A549 (cell line): Measurements from ENCODE around the gene COMMD7. TPM values are rescaled to one million over a fixed set of nuclear protein-coding genes. Genes with fewer than 3 reads are reported as not detected.

Experiments
- ATAC-seq, 2 experiments: fragments of 200-7000 bp in 1 of 2; fragments of >200 bp in 1 of 2; cut with Nextera tagmentation in 1 of 2; cut with Tn5 transposase in 1 of 2; 3 replicates each; pipeline versions ENCODE4 v1.8.0 to v1.9.1; 2018 to 2020; ENCODE audit warnings: mild to moderate bottlenecking in 1 of 2, moderate library complexity in 1 of 2
- CTCF ChIA-PET: fragments of 300-600 bp; sonication (Branson Sonifier 250); formaldehyde crosslinking; extraction: SDS; loops from one replicate; lab custom pipeline; 2021; ENCODE audit warnings: antibody characterized with exemption, inconsistent platforms; lab: Yijun Ruan, JAX
- POLR2A ChIA-PET: fragments of 350-600 bp; formaldehyde crosslinking; extraction: SDS; loops from one replicate; lab custom pipeline; 2021; ENCODE audit warnings: antibody characterized with exemption, inconsistent platforms; lab: Yijun Ruan, JAX
- DNase-seq, 2 experiments: peaks; one replicate each; pipeline versions ENCODE4 v3.0.0 to v3.0.0-alpha.2; 2011 to 2016; ENCODE audit warnings: low read depth in 1 of 2, low spot score in 1 of 2
- FAIRE-seq: peaks from 2 replicates; lab custom pipeline; 2011; peaks lifted over from hg19 to GRCh38; lab: Jason Lieb, UNC
- H3K27ac ChIP-seq, 2 experiments: fragments of >200 bp; sonication (Bioruptor Twin); formaldehyde crosslinking; 3 replicates each; pipeline ENCODE4 v1.5.1; 2016 to 2017
- H3K4me1 ChIP-seq: fragments of >200 bp; sonication (Bioruptor Twin); formaldehyde crosslinking; 3 replicates; pipeline ENCODE4 v1.6.1; 2016
- H3K4me2 ChIP-seq: fragments of >200 bp; sonication (Bioruptor Twin); formaldehyde crosslinking; 3 replicates; pipeline ENCODE4 v1.6.1; 2016
- H3K4me3 ChIP-seq: fragments of >200 bp; sonication (Bioruptor Twin); formaldehyde crosslinking; 3 replicates; pipeline ENCODE4 v1.5.1; 2016
- H3K9me3 ChIP-seq: fragments of >200 bp; sonication (Bioruptor Twin); formaldehyde crosslinking; 3 replicates; pipeline ENCODE4 v1.6.1; 2016
- CEBPB ChIP-seq, 2 experiments: fragments of >200 bp in 1 of 2; sonication (Bioruptor Twin) in 1 of 2; formaldehyde crosslinking in 1 of 2; IDR thresholded peaks; 2 replicates each; pipeline ENCODE4 v1.6.1; 2012 to 2016
- CHD2 ChIP-seq: fragments of 150-350 bp; IDR thresholded peaks from 2 replicates; pipeline ENCODE4 v1.6.1; 2014; ENCODE audit warnings: low read length; ENCODE audit not compliant: partially characterized antibody
- EHMT2 ChIP-seq: fragments of 200-600 bp; sonication (generic); IDR thresholded peaks from 2 replicates; pipeline ENCODE4 v1.6.1; 2016; ENCODE audit warnings: antibody characterized with exemption, low read depth, mild to moderate bottlenecking, moderate library complexity
- ESRRA ChIP-seq: fragments of 150-350 bp; IDR thresholded peaks from 2 replicates; pipeline ENCODE4 v1.6.1; 2014; ENCODE audit warnings: mild to moderate bottlenecking, low read length, borderline replicate concordance
- FOXS1 ChIP-seq: fragments of 250-450 bp; sonication (Bioruptor Pico); IDR thresholded peaks from 2 replicates; pipeline ENCODE4 v1.5.0; 2020; ENCODE audit warnings: mild to moderate bottlenecking, moderate library complexity
- GATA3 ChIP-seq: IDR thresholded peaks from 2 replicates; pipeline ENCODE4 v1.6.1; 2012; ENCODE audit warnings: borderline replicate concordance
- HDAC2 ChIP-seq: fragments of 200-600 bp; sonication (generic); IDR thresholded peaks from 2 replicates; pipeline ENCODE4 v1.6.1; 2016
- HOXA7 ChIP-seq: fragments of 250-450 bp; sonication (Bioruptor Pico); IDR thresholded peaks from 2 replicates; pipeline ENCODE4 v1.5.0; 2020; ENCODE audit warnings: mild to moderate bottlenecking, moderate library complexity
- HOXB13 ChIP-seq: fragments of 250-450 bp; sonication (Bioruptor Pico); IDR thresholded peaks from 2 replicates; pipeline ENCODE4 v1.5.0; 2020; ENCODE audit warnings: low read depth, mild to moderate bottlenecking, moderate library complexity
- HOXB5 ChIP-seq: fragments of 250-450 bp; sonication (Bioruptor Pico); IDR thresholded peaks from 2 replicates; pipeline ENCODE4 v1.5.0; 2020; ENCODE audit warnings: mild to moderate bottlenecking, moderate library complexity
- KDM1A ChIP-seq: fragments of 200-600 bp; sonication (generic); IDR thresholded peaks from 2 replicates; pipeline ENCODE4 v1.6.1; 2016; ENCODE audit warnings: low read depth, mild to moderate bottlenecking
- NFE2L2 ChIP-seq: fragments of 150-350 bp; conservative IDR thresholded peaks from 2 replicates; pipeline ENCODE4 v1.6.1; 2014; ENCODE audit warnings: low read length
- NR3C1 ChIP-seq: fragments of >200 bp; sonication (Bioruptor Twin); formaldehyde crosslinking; IDR thresholded peaks from 3 replicates; pipeline ENCODE4 v1.6.1; 2017
- RARB ChIP-seq: fragments of 250-450 bp; sonication (Bioruptor Pico); IDR thresholded peaks from 2 replicates; pipeline ENCODE4 v1.8.0; 2021; ENCODE audit warnings: mild to moderate bottlenecking, moderate library complexity
- RCOR1 ChIP-seq: fragments of 150-350 bp; IDR thresholded peaks from 2 replicates; pipeline ENCODE4 v1.6.1; 2014; ENCODE audit warnings: antibody characterized with exemption, low read length, low read depth
- RFX5 ChIP-seq: fragments of 450-650 bp; IDR thresholded peaks from 2 replicates; pipeline ENCODE4 v1.7.1; 2014; ENCODE audit warnings: antibody characterized with exemption, mild to moderate bottlenecking, moderate library complexity
- RNF2 ChIP-seq: fragments of 200-600 bp; sonication (generic); IDR thresholded peaks from 2 replicates; pipeline ENCODE4 v1.6.1; 2016; ENCODE audit warnings: low read depth, mild to moderate bottlenecking, antibody characterized with exemption, moderate library complexity, borderline replicate concordance
- SMC3 ChIP-seq: fragments of >200 bp; sonication (Bioruptor Twin); formaldehyde crosslinking; IDR thresholded peaks from 3 replicates; pipeline ENCODE4 v1.6.1; 2018; ENCODE audit warnings: inconsistent platforms
- SREBF2 ChIP-seq: fragments of 450-650 bp; IDR thresholded peaks from 2 replicates; pipeline ENCODE4 v1.6.1; 2014; ENCODE audit warnings: mild to moderate bottlenecking, moderate library complexity
- TP53 ChIP-seq: fragments of 250-450 bp; sonication (Bioruptor Pico); IDR thresholded peaks from 2 replicates; pipeline ENCODE4 v1.5.0; 2021; ENCODE audit warnings: mild to moderate bottlenecking, moderate library complexity
- ZC3H11A ChIP-seq: fragments of 450-650 bp; IDR thresholded peaks from 2 replicates; pipeline ENCODE4 v1.6.1; 2014; ENCODE audit warnings: antibody characterized with exemption, mild to moderate bottlenecking
- ZSCAN20 ChIP-seq: fragments of 250-450 bp; sonication (Bioruptor Pico); IDR thresholded peaks from 2 replicates; pipeline ENCODE4 v1.8.0; 2022; ENCODE audit warnings: mild to moderate bottlenecking, moderate library complexity
- WGBS: methylation state at CpG from one replicate; pipeline ENCODE4 v1.1.6; 2017; ENCODE audit errors: missing lambda C conversion rate; 5-methylcytosine and 5-hydroxymethylcytosine counted together
- polyA plus RNA-seq, 4 experiments: library from polyadenylated mRNA; depleted of rRNA in 3 of 4; stranded (reverse); fragments of >200 nt; fragmentation: RNase III in 1 of 4; extraction: RNeasy Plus Mini Kit Qiagen cat#74134 plus additional on column Dnase treatment in 1 of 4; gene quantifications; 2 replicates in 3 of 4; 3 replicates in 1 of 4; pipeline ENCODE4 v1.2.3, GENCODE V29; 2011 to 2017
- TF ChIP-seq, protein P1 (sequence below): fragments of 450-650 bp; IDR thresholded peaks from 2 replicates; pipeline ENCODE4 v1.6.1; 2014; ENCODE audit warnings: antibody characterized with exemption
- TF ChIP-seq, protein P2 (sequence below): fragments of >200 bp; sonication (Bioruptor Twin); formaldehyde crosslinking; IDR thresholded peaks from 3 replicates; pipeline ENCODE4 v1.6.1; 2016
- TF ChIP-seq, protein P3 (sequence below): IDR thresholded peaks from 2 replicates; pipeline ENCODE4 v1.6.1; 2012
- TF ChIP-seq, protein P4 (sequence below): IDR thresholded peaks from 2 replicates; pipeline ENCODE4 v1.6.1; 2012; ENCODE audit warnings: low read depth, borderline replicate concordance

COMMD7 gene
- polyA plus RNA-seq, 2 of the 4 experiments (the other 2 are of a cell fraction) = 55.7 to 74.1 TPM

DNA sequence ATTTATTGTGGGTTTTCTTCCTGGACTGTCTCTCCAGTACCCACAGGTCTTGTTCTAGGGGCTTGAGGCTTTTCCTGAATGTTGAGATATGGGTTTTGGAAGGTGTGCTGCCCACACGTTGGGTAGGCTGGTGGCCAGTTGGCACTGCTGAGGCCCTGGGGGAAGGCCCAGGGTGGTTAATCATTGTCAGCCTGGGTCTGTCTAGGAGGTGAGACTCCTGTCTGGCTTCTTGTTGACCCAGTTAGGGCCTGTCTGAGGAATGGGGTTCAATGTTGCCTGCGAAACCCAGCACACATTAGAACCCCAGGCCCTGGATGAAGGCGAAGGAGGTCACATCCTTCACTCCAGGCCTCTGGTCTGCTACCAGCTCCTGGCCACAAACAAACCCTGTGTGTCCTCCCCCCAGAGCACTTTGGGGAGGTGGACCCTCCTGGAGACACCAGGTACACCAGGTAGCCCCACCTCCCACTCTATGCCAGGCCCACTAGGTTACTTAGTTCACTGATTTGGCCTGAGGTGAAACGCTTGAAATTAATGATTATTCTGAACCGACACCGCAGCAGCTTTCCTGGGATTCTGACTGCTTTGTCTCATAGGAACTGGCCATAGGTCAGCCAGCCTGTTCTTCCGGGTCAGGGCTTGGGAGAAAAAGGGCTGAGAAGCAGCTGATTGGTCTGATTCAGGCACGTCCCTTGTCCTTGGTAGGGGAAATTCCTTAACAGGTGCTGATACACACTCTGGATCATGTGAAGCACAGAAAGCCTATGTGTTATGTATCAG lies 34.1 kb upstream of the COMMD7 start:
- H3K4me1 ChIP-seq = peaks cover 40% of the 10 kb centered on the region
- CTCF ChIA-PET = interaction anchor here (0.8 to 9.2 kb wide), 20 partner anchors 9 to 262 kb away, joined by 3 to 396 read pairs (median 10); partner anchors contain the start of genes C20orf203, COMMD7 and DNMT3B
- peak overlapping the region; percentile 82 for H3K27ac ChIP-seq
- 71% methylated on average over 8 of the region's 8 CpGs for WGBS
- peak in 1 of 2 experiments; percentile 53 for DNase-seq
- no peak overlapping the region for H3K4me3 ChIP-seq
- no peaks in the 10 kb centered on the region for H3K9me3 ChIP-seq
- H3K4me2 ChIP-seq = peak overlapping the region; percentile 72
- POLR2A ChIA-PET = interaction anchor here (0.6 to 1.0 kb wide), 3 partner anchors 14 to 924 kb away, joined by 3 to 5 read pairs (median 4); partner anchors contain the start of gene COMMD7
- no peak for TF ChIP-seq SMC3
- TF ChIP-seq, protein P1, sequence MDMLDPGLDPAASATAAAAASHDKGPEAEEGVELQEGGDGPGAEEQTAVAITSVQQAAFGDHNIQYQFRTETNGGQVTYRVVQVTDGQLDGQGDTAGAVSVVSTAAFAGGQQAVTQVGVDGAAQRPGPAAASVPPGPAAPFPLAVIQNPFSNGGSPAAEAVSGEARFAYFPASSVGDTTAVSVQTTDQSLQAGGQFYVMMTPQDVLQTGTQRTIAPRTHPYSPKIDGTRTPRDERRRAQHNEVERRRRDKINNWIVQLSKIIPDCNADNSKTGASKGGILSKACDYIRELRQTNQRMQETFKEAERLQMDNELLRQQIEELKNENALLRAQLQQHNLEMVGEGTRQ = no peak
- TF ChIP-seq, protein P2, sequence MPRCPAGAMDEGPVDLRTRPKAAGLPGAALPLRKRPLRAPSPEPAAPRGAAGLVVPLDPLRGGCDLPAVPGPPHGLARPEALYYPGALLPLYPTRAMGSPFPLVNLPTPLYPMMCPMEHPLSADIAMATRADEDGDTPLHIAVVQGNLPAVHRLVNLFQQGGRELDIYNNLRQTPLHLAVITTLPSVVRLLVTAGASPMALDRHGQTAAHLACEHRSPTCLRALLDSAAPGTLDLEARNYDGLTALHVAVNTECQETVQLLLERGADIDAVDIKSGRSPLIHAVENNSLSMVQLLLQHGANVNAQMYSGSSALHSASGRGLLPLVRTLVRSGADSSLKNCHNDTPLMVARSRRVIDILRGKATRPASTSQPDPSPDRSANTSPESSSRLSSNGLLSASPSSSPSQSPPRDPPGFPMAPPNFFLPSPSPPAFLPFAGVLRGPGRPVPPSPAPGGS = 0 out of 3 replicates have a peak, but pooled peaks have one; percentile 20
- no peak for TF ChIP-seq HOXB5 (CRISPR knock-in tag)
- no peak for FAIRE-seq
- ATAC-seq = peak; percentile 42 to 62; a peak in 4 of 6 replicates

DNA sequence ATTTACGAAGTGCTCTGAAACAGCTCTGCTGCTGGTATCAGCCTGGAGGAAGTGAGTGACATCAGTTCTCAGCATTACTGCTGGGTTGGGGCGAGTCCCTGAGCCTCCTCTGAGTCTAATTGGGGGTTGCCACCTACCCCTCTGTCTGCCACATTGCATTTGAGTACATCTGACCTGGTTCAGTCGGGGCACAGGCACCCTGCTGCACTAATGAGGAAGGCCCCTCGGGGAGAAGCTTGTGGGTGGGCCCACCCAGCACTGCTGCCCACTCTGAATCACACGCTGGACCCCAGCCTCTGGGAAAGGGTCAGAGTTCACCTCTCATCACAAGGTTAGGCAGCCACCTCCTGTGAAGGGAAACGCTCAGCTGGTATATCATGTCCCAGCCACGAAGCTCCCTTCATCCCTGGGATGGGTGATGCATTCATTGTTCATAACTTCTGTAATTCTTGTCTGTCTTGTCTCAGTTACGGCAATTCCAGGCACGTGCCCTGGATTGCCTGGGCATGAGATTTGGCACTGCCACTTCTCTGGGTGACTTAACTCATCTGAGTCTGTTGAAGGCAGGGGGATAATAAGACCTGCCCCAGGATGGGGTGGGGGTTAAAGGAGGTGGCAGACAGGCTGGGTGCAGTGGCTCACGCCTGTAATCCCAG lies 32.2 kb upstream of the COMMD7 start:
- no peaks in the 10 kb centered on the region for H3K9me3 ChIP-seq
- no peak overlapping the region for H3K4me3 ChIP-seq
- CTCF ChIA-PET = interaction anchor here (1.2 to 9.2 kb wide), 5 partner anchors 9 to 122 kb away, joined by 4 to 396 read pairs (median 82); partner anchors contain the start of genes C20orf203 and DNMT3B
- POLR2A ChIA-PET = no interaction called here
- peak overlapping the region; percentile 72; the same call in 2 of the 3 replicates for H3K4me2 ChIP-seq
- ATAC-seq (no peak), FAIRE-seq (no peak), DNase-seq (no peak)
- 77% methylated on average over 10 of the region's 10 CpGs for WGBS
- H3K27ac ChIP-seq = peak overlapping the region; percentile 82
- peaks cover 50% of the 10 kb centered on the region for H3K4me1 ChIP-seq
- TF ChIP-seq RCOR1 = no peak
- TF ChIP-seq HOXB13 = no peak
- no peak for TF ChIP-seq RARB (CRISPR knock-in tag)
- TF ChIP-seq, protein P3, sequence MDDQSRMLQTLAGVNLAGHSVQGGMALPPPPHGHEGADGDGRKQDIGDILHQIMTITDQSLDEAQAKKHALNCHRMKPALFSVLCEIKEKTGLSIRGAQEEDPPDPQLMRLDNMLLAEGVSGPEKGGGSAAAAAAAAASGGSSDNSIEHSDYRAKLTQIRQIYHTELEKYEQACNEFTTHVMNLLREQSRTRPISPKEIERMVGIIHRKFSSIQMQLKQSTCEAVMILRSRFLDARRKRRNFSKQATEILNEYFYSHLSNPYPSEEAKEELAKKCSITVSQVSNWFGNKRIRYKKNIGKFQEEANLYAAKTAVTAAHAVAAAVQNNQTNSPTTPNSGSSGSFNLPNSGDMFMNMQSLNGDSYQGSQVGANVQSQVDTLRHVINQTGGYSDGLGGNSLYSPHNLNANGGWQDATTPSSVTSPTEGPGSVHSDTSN = no peak
- no peak for TF ChIP-seq CHD2
- no peak for TF ChIP-seq NR3C1
- TF ChIP-seq RNF2 = no peak
- no peak for TF ChIP-seq SREBF2
- no peak for TF ChIP-seq ESRRA
- TF ChIP-seq FOXS1 (CRISPR knock-in tag) = no peak
- no peak for TF ChIP-seq EHMT2
- no peak for TF ChIP-seq RFX5
- TF ChIP-seq HDAC2 = no peak
- TF ChIP-seq TP53 (CRISPR knock-in tag) = no peak

DNA sequence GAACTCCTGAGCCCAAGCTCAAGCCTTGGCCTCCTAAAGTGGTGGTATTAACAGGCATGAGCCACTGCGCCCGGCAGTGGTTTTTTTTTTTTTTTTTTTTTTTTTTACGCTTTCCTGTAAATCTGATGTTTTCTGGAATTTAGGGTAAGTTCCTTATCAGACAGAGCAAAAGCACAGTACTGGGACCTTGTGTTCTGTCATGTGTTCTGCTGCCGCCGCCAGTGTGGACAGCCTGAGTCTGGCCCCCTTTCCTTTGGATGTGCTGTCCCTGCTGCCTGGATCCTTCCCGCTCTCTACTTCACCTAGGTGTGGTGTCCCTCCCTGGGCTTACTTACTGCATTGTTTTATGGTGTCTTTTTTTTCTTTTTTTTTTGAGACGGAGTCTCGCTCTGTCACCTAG lies 30.6 kb upstream of the COMMD7 start:
- 96% methylated on average over 8 of the region's 8 CpGs for WGBS
- no peak for DNase-seq
- H3K27ac ChIP-seq = no peak overlapping the region
- ATAC-seq = no peak
- peaks cover 46% of the 10 kb centered on the region for H3K4me1 ChIP-seq
- FAIRE-seq = no peak
- ChIA-PET CTCF (interaction anchor here (0.6 to 9.2 kb wide), 4 partner anchors 8 to 610 kb away, joined by 4 to 396 read pairs (median 66); partner anchors contain the start of genes C20orf203 and DNMT3B), POLR2A (interaction anchor here (0.6 kb wide), 1 partner anchor 64 kb away, joined by 3 read pairs; no protein-coding TSS in a partner anchor)
- no peak for TF ChIP-seq HOXA7 (CRISPR knock-in tag)
- TF ChIP-seq, protein P3 = no peak
- TF ChIP-seq KDM1A = no peak
- TF ChIP-seq GATA3 = no peak
- TF ChIP-seq, protein P4, sequence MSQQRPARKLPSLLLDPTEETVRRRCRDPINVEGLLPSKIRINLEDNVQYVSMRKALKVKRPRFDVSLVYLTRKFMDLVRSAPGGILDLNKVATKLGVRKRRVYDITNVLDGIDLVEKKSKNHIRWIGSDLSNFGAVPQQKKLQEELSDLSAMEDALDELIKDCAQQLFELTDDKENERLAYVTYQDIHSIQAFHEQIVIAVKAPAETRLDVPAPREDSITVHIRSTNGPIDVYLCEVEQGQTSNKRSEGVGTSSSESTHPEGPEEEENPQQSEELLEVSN = no peak
- TF ChIP-seq, protein P2 = no peak
- no peak for TF ChIP-seq HOXB13
- no peak for TF ChIP-seq ZC3H11A
- TF ChIP-seq ZSCAN20 (CRISPR knock-in tag) = no peak
- no peak for TF ChIP-seq CEBPB (IDR thresholded peaks at IDR 0.05)
- no peak for TF ChIP-seq ESRRA
- TF ChIP-seq RARB (CRISPR knock-in tag) = no peak
- TF ChIP-seq NFE2L2 = no peak
- H3K4me3 ChIP-seq = no peak overlapping the region
- no peaks in the 10 kb centered on the region for H3K9me3 ChIP-seq
- H3K4me2 ChIP-seq = no peak overlapping the region
